ENCODE data around the gene PSME4.
"Not testable (repeated sequence)": the region's sequence is repeated elsewhere in the genome, so short reads cannot be mapped to it uniquely, and the experiment has no call there.

Gene PSME4

DNA sequence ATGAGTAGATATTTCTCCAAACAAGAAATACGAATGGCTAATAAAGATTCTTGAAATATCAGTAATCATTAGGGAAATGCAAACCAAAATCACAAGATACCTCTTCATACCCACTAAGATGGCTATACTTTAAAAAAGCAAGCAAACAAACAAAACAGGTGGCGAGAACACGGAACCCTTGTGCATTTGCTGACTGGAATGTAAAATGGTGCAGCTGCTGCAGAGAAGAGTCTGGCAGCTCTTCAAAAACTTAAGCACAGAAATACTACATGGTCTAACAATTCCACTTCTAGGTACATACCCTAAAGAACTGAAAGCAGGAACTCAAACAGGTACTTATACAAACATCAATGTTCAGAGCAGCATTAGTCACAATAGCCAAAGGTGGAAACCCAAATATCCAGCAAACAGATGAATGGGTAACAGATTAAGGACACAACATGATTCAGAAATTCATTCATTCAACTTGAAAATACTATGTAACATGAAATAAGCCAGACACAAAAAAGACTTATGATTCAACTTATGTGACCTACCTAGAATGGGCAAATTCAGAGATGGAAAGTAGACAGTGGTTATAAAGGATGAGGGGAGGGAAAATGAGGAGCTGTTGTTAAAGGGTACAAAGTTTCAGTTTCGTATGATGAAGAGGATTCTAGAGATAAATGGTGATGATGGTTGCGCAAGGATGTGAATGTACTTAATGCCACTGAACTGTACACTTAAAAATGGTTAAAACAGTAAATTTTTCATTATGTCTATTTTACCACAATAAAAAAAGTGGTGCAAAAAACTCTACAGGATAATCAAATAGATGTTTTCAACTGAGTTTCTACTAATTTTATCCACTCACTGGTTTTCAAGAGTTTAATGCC, 84.2 kb downstream of the PSME4 start:
- no peak for DNase-seq

DNA sequence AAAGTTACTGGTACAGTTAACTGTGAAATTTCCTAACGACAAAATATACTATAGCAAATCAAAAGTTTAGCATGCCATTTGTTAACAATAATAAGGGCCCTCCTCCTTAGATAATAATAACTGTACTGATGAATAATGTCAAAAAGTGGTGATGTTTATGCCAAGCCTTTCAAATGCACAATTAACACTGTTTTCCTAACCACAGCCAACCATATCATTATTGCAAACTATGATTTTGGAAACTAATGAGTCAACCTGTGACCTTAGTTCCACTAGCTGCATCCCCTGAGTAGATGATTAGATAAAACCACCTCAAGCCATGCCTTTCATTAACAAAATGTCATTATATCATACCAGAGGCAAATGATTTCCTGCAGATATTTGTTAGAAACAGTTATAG, 85.9 kb downstream of the PSME4 start:
- no peak for DNase-seq

DNA sequence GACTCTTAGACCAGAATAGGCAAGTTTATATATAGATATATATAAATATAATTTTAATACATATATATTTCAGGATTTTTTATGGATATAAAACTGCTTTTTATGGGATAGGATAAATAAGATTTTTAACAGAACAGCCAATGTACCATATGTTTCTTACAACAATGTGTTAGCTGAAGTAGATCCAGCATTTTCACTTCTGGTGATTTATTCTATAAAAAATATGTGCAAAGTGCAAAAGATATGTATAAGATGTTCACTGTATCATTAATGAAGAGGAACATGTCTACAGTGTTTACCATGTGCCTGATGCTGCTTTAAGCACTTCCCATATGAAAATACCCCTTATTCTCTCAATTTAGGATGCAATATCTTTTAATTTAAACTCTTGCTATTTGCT, 88.8 kb downstream of the PSME4 start:
- no peak for DNase-seq

DNA sequence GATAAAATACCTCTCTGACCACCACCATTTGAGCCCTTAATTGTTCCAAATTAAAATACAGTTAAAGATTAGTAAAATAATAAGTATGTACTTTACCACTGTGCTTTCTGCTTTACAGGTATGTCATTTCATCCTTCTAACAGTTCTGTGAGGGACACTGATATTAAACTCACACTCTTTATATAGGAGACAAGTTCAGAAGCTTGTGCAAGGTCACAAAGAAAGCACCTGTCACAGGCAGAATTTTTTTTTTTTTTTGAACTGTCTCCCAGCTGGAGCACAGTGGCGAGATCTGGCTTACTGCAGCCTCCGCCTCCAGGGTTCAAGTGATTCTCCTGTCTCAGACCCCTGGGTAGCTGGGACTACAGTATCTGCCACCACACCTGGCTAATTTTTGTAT, 89.4 kb downstream of the PSME4 start:
- no peak for DNase-seq

DNA sequence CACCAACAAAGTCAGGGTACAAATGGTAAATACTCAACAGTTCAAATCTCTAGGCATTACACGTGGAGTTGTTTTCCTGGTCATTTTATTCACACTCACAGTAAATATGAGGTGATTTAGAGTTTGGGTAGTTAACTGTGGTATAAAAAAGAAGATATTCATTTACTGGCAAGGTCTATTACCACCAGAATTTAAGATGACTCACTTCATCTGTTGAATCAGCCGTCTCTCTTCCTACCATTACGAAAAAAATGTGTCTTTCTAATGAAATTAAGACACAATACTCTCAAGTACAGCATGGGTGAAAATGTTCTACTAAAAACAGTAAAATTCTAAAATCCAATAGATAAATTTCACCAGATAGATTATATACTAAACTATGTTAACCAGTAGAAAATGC, 90.0 kb downstream of the PSME4 start:
- DNase-seq = no peak

DNA sequence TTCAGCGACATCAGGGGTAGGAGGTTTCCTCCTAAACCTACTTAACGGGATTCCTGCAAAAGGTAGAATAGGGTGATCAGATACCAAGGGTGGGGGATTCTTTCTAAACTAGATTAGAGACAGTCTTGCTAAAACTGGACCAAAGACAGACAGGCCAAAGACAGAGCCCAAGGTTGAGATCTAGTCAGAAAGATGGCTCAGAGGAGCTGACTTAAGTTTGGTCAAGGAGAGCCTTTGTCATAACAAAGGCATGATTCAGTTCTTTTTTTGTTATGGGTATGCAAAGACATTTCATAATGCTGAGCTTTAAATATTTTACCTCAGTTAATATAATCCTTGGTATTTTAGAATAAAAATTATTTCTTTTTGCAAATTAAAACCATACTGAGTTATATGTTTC, 93.2 kb downstream of the PSME4 start:
- DNase-seq = no peak

DNA sequence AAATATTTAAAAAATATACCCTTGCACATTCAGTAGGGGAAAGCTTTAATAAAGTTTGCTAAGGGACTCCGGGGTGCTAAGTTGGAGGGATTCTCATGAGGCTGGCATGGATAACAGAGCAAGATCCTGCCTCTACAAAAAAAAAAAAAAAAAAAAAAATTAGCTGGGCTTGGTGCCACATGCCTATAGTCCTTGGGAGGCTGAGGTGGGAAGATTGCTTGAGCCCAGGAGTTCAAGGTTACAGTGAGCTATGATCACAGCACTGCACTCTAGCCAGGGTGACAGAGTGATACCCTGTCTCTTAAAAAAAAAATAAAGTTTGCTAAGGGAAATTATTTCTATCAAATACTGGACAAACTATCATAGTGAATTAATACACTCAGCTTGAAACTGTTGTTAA, 93.7 kb downstream of the PSME4 start:
- DNase-seq = no peak

DNA sequence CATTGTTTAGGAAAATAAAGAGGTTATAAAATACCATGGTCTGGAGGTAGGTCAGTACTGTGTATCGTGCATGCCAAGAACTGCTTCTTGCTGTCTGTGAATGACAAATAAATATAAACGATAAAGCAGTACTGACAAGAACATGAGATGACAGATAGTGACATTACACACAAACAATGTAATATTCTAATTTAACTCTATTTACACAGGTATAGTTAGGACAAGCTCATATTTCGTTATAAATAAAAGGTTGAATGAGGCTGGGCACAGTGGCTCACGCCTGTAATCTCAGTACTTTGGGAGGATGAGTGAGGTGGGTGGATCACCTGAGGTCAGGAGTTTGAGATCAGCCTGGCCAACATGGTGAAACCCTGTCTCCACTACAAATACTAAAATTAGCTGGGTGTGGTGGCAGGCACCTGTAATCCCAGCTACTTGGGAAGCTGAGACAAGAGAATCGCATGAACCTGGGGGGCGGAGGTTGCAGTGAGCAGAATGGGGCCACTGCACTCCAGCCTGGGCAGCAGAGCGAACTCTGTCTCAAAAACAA, 96.3 kb downstream of the PSME4 start:
- DNase-seq = no peak

DNA sequence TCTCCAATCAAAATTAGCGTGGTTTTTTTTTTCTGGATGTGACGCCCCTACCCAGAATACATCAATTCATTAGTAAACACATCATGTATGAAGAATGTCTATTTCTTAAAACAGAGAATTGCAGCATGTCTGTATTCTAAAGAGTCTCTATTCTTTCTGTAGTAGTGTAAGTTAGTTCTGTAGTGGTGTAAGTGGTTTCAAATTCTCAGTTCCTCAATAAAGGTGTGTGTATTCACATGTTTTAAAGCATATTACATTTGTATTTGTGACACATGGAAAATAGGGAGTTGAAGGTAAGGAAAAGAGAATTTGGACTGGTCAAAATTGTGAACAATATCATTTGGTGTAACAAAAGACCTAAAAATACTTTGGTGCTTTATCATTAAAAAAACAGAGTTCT, 103.0 kb downstream of the PSME4 start:
- DNase-seq = no peak

DNA sequence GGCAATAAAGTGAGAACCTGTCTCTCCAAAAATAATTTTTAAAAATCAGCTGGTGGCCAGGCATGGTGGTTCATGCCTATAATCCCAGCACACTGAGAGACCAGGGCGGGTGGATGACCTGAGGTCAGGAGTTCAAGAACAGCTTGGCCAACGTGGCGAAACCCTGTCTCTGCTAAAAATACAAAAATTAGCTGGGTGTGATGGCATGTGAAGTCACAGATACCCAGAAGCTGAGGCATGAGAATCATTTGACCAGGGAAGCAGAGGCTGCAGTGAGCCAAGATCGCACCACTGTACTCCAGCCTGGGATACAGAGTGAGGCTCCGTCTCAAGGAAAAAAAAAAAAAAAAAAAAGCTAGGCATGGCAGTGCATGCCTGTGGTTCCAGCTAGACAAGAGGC, 103.6 kb downstream of the PSME4 start:
- DNase-seq = no peak

DNA sequence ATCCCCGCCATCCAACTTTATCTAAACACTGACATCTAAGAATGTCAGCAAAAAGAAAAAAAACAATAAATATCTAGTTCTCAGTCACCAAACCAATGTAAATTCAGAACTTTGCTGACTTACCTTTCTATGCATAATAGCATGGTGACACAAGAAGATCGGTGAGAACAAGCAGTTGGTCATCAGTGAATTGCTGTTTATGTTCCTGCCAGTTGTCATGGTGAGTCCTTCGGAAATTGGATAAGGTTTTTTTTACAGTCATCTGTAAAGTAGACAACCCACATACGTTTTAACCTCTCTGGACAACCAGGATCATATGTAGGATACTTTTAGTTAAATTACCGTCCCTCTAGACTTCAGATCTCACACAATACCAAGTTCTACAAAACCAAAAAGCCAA, 104.8 kb downstream of the PSME4 start:
- DNase-seq = no peak

DNA sequence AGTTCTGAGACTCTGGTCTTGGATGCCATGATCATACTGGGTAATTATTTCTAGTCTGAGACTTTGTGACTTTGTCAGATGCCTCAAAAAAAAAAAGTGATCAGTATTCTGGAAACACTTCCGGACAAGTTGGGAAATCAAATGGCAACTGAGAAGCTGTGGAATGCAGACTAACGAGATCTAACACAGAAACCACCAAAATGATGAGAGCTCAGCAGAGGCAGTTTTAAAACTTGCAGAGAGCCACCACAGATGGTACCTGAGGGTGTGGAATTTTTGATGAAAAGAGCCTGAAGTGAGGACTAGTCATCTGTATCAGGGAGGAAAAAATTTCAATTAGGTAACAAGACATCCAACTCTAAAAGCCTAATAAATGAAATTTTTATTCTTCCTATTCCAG, 105.5 kb downstream of the PSME4 start:
- DNase-seq = no peak

DNA sequence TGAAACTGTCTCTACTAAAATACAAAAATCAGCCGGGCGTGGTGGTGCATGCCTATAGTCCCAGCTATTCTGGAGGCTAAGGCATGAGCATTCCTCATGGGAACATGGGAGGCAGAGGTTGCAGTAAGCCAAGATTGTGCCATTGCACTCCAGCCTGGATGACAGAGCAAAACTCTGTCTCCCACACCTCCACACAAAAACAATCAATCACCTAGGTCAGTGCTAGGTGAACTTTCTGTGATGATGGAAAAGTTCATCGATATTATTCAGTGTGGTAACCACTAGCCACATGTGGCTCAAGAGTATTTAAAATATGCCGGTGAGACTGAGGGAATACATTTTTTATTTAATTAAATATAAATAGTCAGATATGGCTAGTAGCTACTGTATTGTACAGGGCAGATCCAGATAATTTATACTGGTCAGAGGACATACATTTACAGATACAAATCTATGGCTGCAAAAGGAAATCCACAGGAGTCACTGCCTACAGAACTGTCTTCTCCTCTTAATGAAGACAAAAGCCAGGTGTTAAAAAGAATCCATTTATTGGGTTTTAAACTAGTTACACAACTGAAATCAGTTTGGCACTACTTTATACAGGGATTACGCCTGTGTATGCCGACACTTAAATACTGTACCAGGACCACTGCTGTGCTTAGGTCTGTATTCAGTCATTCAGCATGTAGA, 107.1 kb downstream of the PSME4 start:
- DNase-seq = no peak

DNA sequence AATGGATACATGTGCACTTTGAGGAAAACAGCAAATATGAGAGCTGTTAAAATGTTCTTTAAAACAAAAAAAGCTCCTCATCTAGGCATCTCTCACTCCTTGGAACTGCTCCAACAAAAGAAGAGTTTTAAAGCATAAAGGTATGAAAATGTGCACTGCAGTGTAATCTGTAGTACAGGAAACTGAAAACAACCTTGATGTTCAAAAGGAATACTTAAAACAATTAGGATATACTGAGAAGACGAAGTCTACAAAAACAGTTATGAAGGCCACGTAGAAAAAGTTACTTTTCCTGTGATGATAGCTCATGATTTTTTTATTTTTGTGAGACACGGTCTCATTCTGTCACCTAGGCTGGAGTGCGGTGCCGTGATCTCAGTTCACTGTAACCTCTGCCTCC, 109.0 kb downstream of the PSME4 start:
- no peak for DNase-seq

DNA sequence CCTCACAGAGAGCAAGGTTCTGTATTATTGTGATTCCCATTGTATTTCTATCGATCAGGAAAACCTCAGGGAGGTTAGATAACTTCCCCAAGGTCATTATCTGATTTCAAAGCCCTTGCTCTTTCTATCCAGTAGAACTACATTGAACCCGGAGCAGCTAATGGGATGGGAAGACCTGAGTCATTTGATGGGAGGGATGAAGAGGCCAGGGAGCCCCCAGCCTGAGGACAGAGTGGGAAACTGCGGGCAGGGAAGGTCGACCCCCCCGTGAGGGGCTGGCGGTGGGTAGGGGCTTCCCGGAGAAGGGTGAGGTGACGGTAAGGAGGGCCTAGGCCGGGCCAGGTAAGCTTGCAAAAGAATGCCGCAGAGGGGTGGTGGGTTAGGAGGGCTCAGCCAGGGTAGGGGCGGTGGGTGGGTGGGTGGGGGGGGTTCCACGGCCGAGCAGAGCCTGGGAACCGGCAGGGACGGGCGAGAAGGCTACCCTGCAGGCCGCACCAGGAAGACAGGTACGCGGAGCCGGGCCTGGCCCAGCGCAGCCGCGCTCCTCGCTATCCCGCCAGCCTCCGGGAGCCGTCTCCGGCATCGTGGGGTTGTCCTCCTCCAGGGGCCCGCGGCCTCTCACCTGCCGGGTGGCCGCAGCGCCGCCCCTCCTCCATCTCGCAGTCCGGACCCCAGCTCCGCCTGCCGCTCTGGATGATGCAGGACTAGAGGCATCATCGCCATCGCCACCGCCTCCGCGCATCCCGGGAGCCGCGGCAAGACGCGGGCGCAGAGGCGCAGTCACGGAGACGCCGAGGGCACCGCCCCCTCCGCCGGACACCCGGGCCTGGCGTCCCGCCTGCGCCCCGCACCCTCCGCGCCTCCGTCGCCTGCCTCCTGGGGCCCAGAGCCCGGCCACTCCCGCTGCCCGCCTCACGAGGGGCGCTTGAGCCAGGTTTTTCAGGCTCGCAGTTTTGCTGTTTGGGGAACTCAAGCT, 111.3 kb downstream of the PSME4 start, which contains the start of gene GPR75:
GPR75 (minus strand) TSS at position 762 of the 976 bp plus-strand sequence. CDS start 5,211 bp downstream, outside the sequence.
- no peak for DNase-seq

DNA sequence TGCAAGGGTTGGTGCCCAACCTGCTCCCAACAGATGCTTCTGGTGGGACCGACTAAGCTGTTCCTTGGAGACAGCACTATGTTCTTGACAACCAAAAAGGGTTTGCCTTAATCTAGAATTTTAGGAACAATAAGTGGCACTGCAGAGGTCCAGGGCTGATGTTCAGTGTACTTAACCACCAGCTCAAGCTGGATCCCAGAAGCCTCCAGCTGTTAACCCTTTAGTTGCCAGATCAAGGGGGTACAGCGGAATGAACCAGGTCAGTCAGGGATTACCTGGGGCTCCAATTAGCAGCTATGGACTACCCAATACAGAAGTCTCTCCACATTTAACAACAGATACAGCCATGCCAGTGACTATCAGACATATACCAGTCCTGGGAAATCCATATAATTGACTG, 114.5 kb downstream of the PSME4 start:
- no peak for DNase-seq

DNA sequence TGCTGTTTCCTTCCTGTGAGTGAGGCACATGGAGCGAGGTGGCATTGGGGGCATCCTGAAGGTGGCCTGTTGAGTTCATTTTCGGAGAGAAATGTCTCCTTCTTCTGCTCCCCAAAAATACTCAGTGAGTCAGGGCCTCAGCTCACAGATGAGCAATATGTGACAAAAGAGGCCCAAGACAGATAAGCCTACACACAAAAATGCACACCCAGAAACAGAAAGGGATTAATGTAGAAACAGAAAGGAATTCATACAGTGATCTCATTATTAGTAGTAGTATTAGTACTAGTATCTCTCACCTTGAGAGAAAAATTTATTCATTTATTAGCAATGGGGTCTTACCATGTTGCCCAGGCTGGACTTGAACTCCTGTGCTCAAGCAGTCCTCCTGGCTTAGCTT, 116.1 kb downstream of the PSME4 start:
- DNase-seq = no peak

DNA sequence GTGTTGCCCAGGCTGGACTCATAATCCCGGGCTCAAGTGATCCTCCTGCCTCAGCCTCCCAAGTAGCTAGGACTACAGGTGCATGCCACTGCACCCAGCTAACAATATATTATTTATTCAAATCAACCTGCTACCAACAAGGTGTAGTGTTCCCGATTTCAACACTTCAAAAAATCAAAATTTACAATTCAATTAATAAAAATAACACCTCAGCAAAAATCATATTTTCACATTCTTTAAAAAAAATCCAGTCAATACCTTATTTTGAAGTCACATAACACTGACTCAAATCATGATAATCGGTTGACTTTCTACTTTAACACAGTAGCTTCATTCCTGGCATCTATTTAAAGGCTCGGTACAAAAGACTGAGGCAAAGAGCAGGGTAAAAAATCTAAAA, 118.3 kb downstream of the PSME4 start:
- no peak for DNase-seq

DNA sequence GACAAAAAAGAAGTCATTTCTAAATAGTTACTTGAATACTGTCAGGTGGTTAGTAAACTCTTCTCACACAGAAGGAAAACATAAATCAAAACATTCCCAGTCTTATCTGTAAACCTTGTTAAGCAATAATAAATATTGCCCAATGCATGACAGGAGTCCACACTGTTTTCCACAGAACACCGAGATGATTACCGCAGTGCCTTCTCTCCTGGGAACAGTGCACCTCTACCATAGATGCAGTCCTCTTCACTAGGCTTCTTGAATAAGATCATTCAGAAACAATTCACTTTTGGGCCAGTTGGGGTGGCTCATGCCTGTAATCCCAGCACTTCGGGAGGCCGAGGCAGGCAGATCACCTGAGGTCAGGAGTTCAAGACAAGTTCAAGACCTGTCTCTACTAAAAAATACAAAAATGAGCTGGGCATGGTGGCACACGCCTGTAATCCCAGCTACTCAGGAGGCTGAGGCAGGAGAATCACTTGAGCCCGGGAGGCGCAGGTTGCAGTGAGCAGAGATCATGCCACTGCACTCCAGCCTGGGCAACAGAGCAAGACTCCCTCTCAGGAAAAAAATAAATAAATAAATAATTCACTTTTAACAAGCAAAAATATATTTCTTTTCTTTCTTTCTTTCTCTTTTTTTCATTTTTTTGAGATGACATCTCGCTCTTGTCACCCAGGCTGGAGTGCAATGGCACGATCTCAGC, 119.6 kb downstream of the PSME4 start:
- DNase-seq = not testable (repeated sequence)

DNA sequence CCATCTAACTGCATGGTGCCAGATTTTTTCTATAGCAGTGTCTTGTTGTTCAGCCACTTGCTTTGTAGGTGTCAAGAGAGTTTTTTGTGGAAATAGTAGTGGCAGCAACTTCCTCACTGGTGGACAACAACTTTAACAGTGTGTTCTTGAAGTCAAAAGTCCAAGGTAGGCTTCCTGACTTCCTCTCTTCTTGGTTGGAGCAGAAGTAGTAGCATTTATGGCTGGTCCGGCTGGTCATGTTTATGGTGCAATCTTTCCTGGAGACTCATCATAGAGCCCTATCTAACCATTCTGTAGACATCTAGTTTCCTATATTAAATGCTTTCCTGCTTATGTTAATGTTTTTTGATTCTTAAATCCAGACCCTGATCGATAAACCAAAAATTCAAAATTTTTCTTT, 122.7 kb downstream of the PSME4 start:
- no peak for DNase-seq

DNA sequence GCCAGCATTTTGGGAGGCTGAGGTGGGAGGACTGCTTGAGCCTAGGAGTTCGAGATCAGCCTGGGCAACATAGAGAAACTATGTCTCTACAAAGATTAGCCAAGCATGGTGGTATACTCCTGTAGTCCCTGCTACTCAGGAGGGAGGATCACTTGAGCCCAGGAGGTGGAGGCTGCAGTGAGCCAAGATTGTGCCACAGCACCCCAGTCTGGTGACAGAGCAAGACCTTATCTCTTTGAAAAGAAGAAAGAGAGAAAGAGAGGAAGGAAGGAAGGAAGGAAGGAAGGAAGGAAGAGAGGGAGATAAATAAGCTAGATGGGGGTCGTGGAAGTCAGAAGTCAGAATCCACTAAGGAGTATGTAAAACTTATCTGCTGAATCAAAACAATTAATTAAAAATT, 127.2 kb downstream of the PSME4 start:
- DNase-seq = no peak

DNA sequence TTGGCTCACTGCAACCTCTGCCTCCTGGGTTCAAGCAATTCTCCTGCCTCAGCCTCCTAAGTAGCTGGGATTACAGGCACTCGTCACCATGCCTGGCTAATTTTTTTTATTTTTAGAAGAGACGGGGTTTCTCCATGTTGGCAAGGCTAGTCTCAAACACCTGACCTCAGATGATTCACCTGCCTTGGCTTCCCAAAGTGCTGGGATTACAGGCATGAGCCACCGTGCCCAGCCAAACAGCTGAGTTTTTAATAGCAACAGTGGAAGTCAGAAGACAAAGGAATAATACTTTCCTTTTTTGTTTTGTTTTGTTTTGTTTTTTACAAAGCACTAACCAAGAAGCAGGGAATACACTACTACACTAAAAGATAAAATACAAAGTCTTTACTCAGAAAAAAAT, 127.9 kb downstream of the PSME4 start:
- no peak for DNase-seq
